Trophoblast cell (in vitro differentiated cells and primary cell): ENCODE data around the gene TTLL5.
A peak's percentile ranks its signal among the peaks of the same experiment; 100 is the strongest.

Experiments used
- DNase-seq, 2 donors: peaks; one replicate each; pipeline ENCODE4 v3.0.0-alpha.2; 2016
- H2AFZ ChIP-seq: 2 replicates; pipeline ENCODE4 v1.6.1; 2013; ENCODE audit warnings: low read length, moderate library complexity, mild to moderate bottlenecking; ENCODE audit not compliant: insufficient read depth, poor library complexity
- H2AK5ac ChIP-seq: 2 replicates; pipeline ENCODE4 v1.6.1; 2013; ENCODE audit warnings: mild to moderate bottlenecking, low read length
- H2BK120ac ChIP-seq: 2 replicates; pipeline ENCODE4 v1.6.1; 2013; ENCODE audit warnings: low read length, mild to moderate bottlenecking, moderate library complexity; ENCODE audit not compliant: insufficient read depth, poor library complexity
- H2BK12ac ChIP-seq: 2 replicates; pipeline ENCODE4 v1.6.1; 2013; ENCODE audit warnings: mild to moderate bottlenecking, low read length, moderate library complexity
- H2BK5ac ChIP-seq: 2 replicates; pipeline ENCODE4 v1.6.1; 2013; ENCODE audit warnings: low read length, low read depth, moderate library complexity, mild to moderate bottlenecking; ENCODE audit not compliant: poor library complexity
- H3K14ac ChIP-seq: 2 replicates; pipeline ENCODE4 v1.6.1; 2013; ENCODE audit warnings: mild to moderate bottlenecking, low read length
- H3K18ac ChIP-seq: 2 replicates; pipeline ENCODE4 v1.6.1; 2013; ENCODE audit warnings: mild to moderate bottlenecking, low read length
- H3K23ac ChIP-seq: 2 replicates; pipeline ENCODE4 v1.6.1; 2013; ENCODE audit warnings: low read length
- H3K27ac ChIP-seq: 2 replicates; pipeline ENCODE4 v1.5.1; 2013; ENCODE audit warnings: low read depth, mild to moderate bottlenecking, inconsistent platforms, low read length, moderate library complexity
- H3K27me3 ChIP-seq: 2 replicates; pipeline ENCODE4 v1.6.1; 2013; ENCODE audit warnings: inconsistent platforms, mild to moderate bottlenecking, low read length, moderate library complexity; ENCODE audit not compliant: insufficient read depth
- H3K36me3 ChIP-seq, 2 experiments: 1 replicate in 1 of 2; 2 replicates in 1 of 2; pipeline ENCODE4 v1.6.1; 2013; ENCODE audit warnings: low read length in 2 of 2, mild to moderate bottlenecking in 2 of 2, moderate library complexity in 1 of 2; ENCODE audit not compliant: insufficient read depth in 2 of 2, control insufficient read depth in 1 of 2
- H3K4ac ChIP-seq: 2 replicates; pipeline ENCODE4 v1.6.1; 2013; ENCODE audit warnings: low read depth, mild to moderate bottlenecking, low read length, moderate library complexity
- H3K4me1 ChIP-seq, 2 experiments: 1 replicate in 1 of 2; 2 replicates in 1 of 2; pipeline ENCODE4 v1.6.1; 2013; ENCODE audit warnings: low read length in 2 of 2, mild to moderate bottlenecking in 2 of 2, moderate library complexity in 1 of 2; ENCODE audit not compliant: insufficient read depth in 2 of 2, control insufficient read depth in 1 of 2
- H3K4me2 ChIP-seq: 2 replicates; pipeline ENCODE4 v1.6.1; 2013; ENCODE audit warnings: inconsistent platforms, mild to moderate bottlenecking, low read length, moderate library complexity
- H3K4me3 ChIP-seq: 2 replicates; pipeline ENCODE4 v1.5.1; 2013; ENCODE audit warnings: mild to moderate bottlenecking, low read depth, low read length, inconsistent platforms
- H3K79me1 ChIP-seq: one replicate; pipeline ENCODE4 v1.6.1; 2013; ENCODE audit warnings: low read length
- H3K79me2 ChIP-seq: 2 replicates; pipeline ENCODE4 v1.6.1; 2013; ENCODE audit warnings: low read length, mild to moderate bottlenecking; ENCODE audit not compliant: control insufficient read depth, insufficient read depth, poor library complexity
- H3K9ac ChIP-seq: 2 replicates; pipeline ENCODE4 v1.6.1; 2013; ENCODE audit warnings: mild to moderate bottlenecking, low read length
- H3K9me3 ChIP-seq: 2 replicates; pipeline ENCODE4 v1.6.1; 2013; ENCODE audit warnings: low read depth, mild to moderate bottlenecking, control low read depth, inconsistent platforms, low read length; ENCODE audit not compliant: insufficient read depth
- H4K12ac ChIP-seq: 2 replicates; pipeline ENCODE4 v1.6.1; 2013; ENCODE audit warnings: low read depth, mild to moderate bottlenecking, low read length, moderate library complexity
- H4K8ac ChIP-seq: 2 replicates; pipeline ENCODE4 v1.6.1; 2013; ENCODE audit warnings: low read depth, mild to moderate bottlenecking, low read length, moderate library complexity
- H4K91ac ChIP-seq: one replicate; pipeline ENCODE4 v1.6.1; 2013; ENCODE audit warnings: low read depth, mild to moderate bottlenecking, low read length, moderate library complexity
- WGBS: extraction: QIAGEN DNeasy Blood & Tissue Kit; methylation state at CpG from one replicate; pipeline ENCODE4 v1.1.7; 2013; ENCODE audit warnings: missing lambda C conversion rate; ENCODE audit not compliant: insufficient read length, insufficient coverage; ENCODE audit errors: extremely low coverage; 5-methylcytosine and 5-hydroxymethylcytosine counted together

Gene TTLL5

DNA sequence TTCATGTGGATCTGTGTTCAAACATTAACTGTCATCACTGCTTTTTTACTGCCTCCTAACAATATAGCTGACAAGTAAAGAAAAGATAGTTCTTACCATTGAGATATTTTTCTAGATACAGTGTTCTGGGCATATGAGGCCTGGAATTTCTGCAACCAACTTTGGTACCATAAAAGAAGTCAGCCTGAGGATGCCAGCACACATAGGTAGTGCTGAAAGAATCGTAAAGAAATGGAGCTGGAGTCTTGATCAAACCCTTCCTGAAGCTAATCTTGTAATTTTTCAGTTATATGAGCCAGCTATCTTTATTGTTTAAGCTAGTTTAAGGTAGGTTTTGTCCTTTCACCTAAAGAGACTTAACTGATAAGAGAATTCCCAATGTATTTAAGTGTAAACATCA is 11.7 kb upstream of the TTLL5 start:
- H3K27ac ChIP-seq: no peak overlapping the region
- H4K91ac ChIP-seq: no peak overlapping the region
- H3K4me3 ChIP-seq: no peak overlapping the region
- H3K79me2 ChIP-seq: no peaks in the 10 kb centered on the region
- H2BK120ac ChIP-seq: no peak overlapping the region
- H4K8ac ChIP-seq: no peak overlapping the region
- H3K9me3 ChIP-seq: no peaks in the 10 kb centered on the region
- H3K36me3 ChIP-seq: peaks cover 18 to 27% of the 10 kb centered on the region in 2 experiments
- H3K18ac ChIP-seq: no peak overlapping the region
- H3K4me1 ChIP-seq: peaks cover 6 to 10% of the 10 kb centered on the region in 2 experiments
- H3K79me1 ChIP-seq: no peaks in the 10 kb centered on the region
- H2BK5ac ChIP-seq: no peak overlapping the region
- H4K12ac ChIP-seq: no peak overlapping the region
- H3K9ac ChIP-seq: no peak overlapping the region
- DNase-seq: no peak
- no peak overlapping the region for H2BK12ac ChIP-seq
- H3K27me3 ChIP-seq: no peaks in the 10 kb centered on the region
- no peak overlapping the region for H3K4me2 ChIP-seq
- H3K23ac ChIP-seq: no peak overlapping the region
- no CpG with 5 or more reads among the region's 1 CpG for WGBS
- H2AK5ac ChIP-seq: no peak overlapping the region
- no peak overlapping the region for H2AFZ ChIP-seq
- H3K14ac ChIP-seq: no peak overlapping the region
- no peak overlapping the region for H3K4ac ChIP-seq

GRCh38 chr14:75649773-75650172 is 11.3 kb upstream of the TTLL5 start:
- no peaks in the 10 kb centered on the region for H3K9me3 ChIP-seq
- H4K12ac ChIP-seq: no peak overlapping the region
- H3K4me3 ChIP-seq: no peak overlapping the region
- no peak overlapping the region for H2AFZ ChIP-seq
- H3K4me1 ChIP-seq: peaks cover 6 to 10% of the 10 kb centered on the region in 2 experiments
- H3K27me3 ChIP-seq: no peaks in the 10 kb centered on the region
- no peak overlapping the region for H3K9ac ChIP-seq
- no peaks in the 10 kb centered on the region for H3K79me1 ChIP-seq
- H3K4me2 ChIP-seq: no peak overlapping the region
- no peak overlapping the region for H2BK5ac ChIP-seq
- peaks cover 19 to 28% of the 10 kb centered on the region in 2 experiments for H3K36me3 ChIP-seq
- no peak overlapping the region for H3K4ac ChIP-seq
- H2BK120ac ChIP-seq: no peak overlapping the region
- no peak overlapping the region for H3K27ac ChIP-seq
- H2BK12ac ChIP-seq: no peak overlapping the region
- H4K8ac ChIP-seq: no peak overlapping the region
- no CpG with 5 or more reads among the region's 1 CpG for WGBS
- H3K14ac ChIP-seq: no peak overlapping the region
- H4K91ac ChIP-seq: no peak overlapping the region
- no peak for DNase-seq
- H2AK5ac ChIP-seq: no peak overlapping the region
- H3K18ac ChIP-seq: no peak overlapping the region
- H3K23ac ChIP-seq: no peak overlapping the region
- H3K79me2 ChIP-seq: no peaks in the 10 kb centered on the region

GRCh38 chr14:75650253-75651058 is 10.6 kb upstream of the TTLL5 start:
- no CpG with 5 or more reads among the region's 5 CpGs for WGBS

GRCh38 chr14:75653563-75653962 is 7.5 kb upstream of the TTLL5 start:
- H3K4me1 ChIP-seq: no peaks in the 10 kb centered on the region
- no peak overlapping the region for H2BK12ac ChIP-seq
- H3K79me2 ChIP-seq: no peaks in the 10 kb centered on the region
- H3K79me1 ChIP-seq: no peaks in the 10 kb centered on the region
- no peaks in the 10 kb centered on the region for H3K27me3 ChIP-seq
- DNase-seq: no peak
- peaks cover 24 to 46% of the 10 kb centered on the region in 2 experiments for H3K36me3 ChIP-seq
- no peak overlapping the region for H3K4me2 ChIP-seq
- H2BK5ac ChIP-seq: no peak overlapping the region
- no peak overlapping the region for H3K23ac ChIP-seq
- H4K12ac ChIP-seq: no peak overlapping the region
- no peak overlapping the region for H2AK5ac ChIP-seq
- H4K8ac ChIP-seq: no peak overlapping the region
- no peak overlapping the region for H3K18ac ChIP-seq
- no peak overlapping the region for H3K9ac ChIP-seq
- H3K4me3 ChIP-seq: no peak overlapping the region
- no peaks in the 10 kb centered on the region for H3K9me3 ChIP-seq
- no peak overlapping the region for H4K91ac ChIP-seq
- no peak overlapping the region for H3K14ac ChIP-seq
- H2AFZ ChIP-seq: no peak overlapping the region
- no peak overlapping the region for H2BK120ac ChIP-seq
- H3K4ac ChIP-seq: no peak overlapping the region
- no CpG with 5 or more reads among the region's 1 CpG for WGBS
- H3K27ac ChIP-seq: no peak overlapping the region

More at GRCh38 chr14:75650253-75651058, 10.6 kb upstream of the TTLL5 start:
- H3K79me1 ChIP-seq: no peaks in the 10 kb centered on the region
- H3K27me3 ChIP-seq: no peaks in the 10 kb centered on the region
- no peak overlapping the region for H2BK12ac ChIP-seq
- DNase-seq: peak in 1 of 2 donors; percentile 11
- H3K9me3 ChIP-seq: no peaks in the 10 kb centered on the region
- H3K23ac ChIP-seq: no peak overlapping the region
- peaks cover 6 to 10% of the 10 kb centered on the region in 2 experiments for H3K4me1 ChIP-seq
- no peak overlapping the region for H3K4ac ChIP-seq
- no peak overlapping the region for H3K4me3 ChIP-seq
- H3K9ac ChIP-seq: no peak overlapping the region
- no peak overlapping the region for H3K27ac ChIP-seq
- no peak overlapping the region for H4K12ac ChIP-seq
- H2AK5ac ChIP-seq: no peak overlapping the region
- peaks cover 24 to 35% of the 10 kb centered on the region in 2 experiments for H3K36me3 ChIP-seq
- H4K8ac ChIP-seq: no peak overlapping the region
- H3K79me2 ChIP-seq: no peaks in the 10 kb centered on the region
- no peak overlapping the region for H3K4me2 ChIP-seq
- H3K18ac ChIP-seq: no peak overlapping the region
- H3K14ac ChIP-seq: no peak overlapping the region
- no peak overlapping the region for H4K91ac ChIP-seq
- no peak overlapping the region for H2AFZ ChIP-seq
- no peak overlapping the region for H2BK5ac ChIP-seq
- H2BK120ac ChIP-seq: no peak overlapping the region
